Sigmoid colon (tissue), 7 donors: Measurements from ENCODE around the gene CDK19. TPM values are rescaled to one million over a fixed set of nuclear protein-coding genes. Genes with fewer than 3 reads are reported as not detected.

Experiments
- DNase-seq: peaks from one replicate; pipeline ENCODE4 v3.0.0-alpha.2; 2019
- H3K27ac ChIP-seq, 4 donors: fragments of 200-600 bp; sonication (generic); one replicate each; pipeline ENCODE4 v1.5.1; 2016 to 2019; ENCODE audit warnings: mild to moderate bottlenecking in 1 of 4
- H3K27me3 ChIP-seq, 3 donors: fragments of 200-600 bp; sonication (generic); one replicate each; pipeline ENCODE4 v1.5.1; 2019; ENCODE audit warnings: mild to moderate bottlenecking in 1 of 3
- H3K36me3 ChIP-seq, 4 donors: fragments of 200-600 bp; sonication (generic); one replicate each; pipeline ENCODE4 v1.5.1; 2016 to 2019
- H3K4me1 ChIP-seq, 4 donors: fragments of 200-600 bp; sonication (generic); one replicate each; pipeline ENCODE4 v1.5.1; 2017 to 2019
- H3K4me3 ChIP-seq, 4 donors: fragments of 200-600 bp; sonication (generic); one replicate each; pipeline ENCODE4 v1.5.1; 2017 to 2019; ENCODE audit warnings: mild to moderate bottlenecking in 2 of 4, moderate library complexity in 1 of 4
- H3K9me3 ChIP-seq, 4 donors: fragments of 200-600 bp in 3 of 4; sonication (generic) in 3 of 4; one replicate each; pipeline versions ENCODE4 v1.5.1 to v1.6.1; 2013 to 2019
- CTCF ChIP-seq, 4 experiments: fragments of 450-650 bp in 3 of 4; fragments of 200-600 bp in 1 of 4; IDR thresholded peaks; one replicate each; pipeline ENCODE4 v1.5.1; 2016 to 2019; ENCODE audit warnings: antibody characterized with exemption in 4 of 4, mild to moderate bottlenecking in 3 of 4, moderate library complexity in 2 of 4
- EP300 ChIP-seq, 4 donors: sonication (generic); formaldehyde crosslinking; IDR thresholded peaks; one replicate each; pipeline ENCODE4 v1.6.1; 2017; ENCODE audit warnings: antibody characterized with exemption in 4 of 4
- POLR2A ChIP-seq, 2 donors: fragments of 450-650 bp; IDR thresholded peaks; one replicate each; pipeline ENCODE4 v1.6.1; 2016; ENCODE audit warnings: antibody characterized with exemption in 2 of 2, mild to moderate bottlenecking in 2 of 2, moderate library complexity in 2 of 2
- POLR2AphosphoS5 ChIP-seq, 4 donors: sonication (generic); formaldehyde crosslinking; IDR thresholded peaks; one replicate each; pipeline ENCODE4 v1.6.1; 2017; ENCODE audit warnings: antibody characterized with exemption in 4 of 4
- WGBS, 2 donors: extraction: QIAGEN DNeasy Blood & Tissue Kit; methylation state at CpG; one replicate each; pipeline ENCODE4 v1.1.7; 2013; 5-methylcytosine and 5-hydroxymethylcytosine counted together
- intact Hi-C: fragments of 100-400 bp; cut with DNase I; formaldehyde crosslinking; loops from one replicate; pipeline ENCODE4 v1.15.1; 2023
- polyA plus RNA-seq, 3 donors: library from polyadenylated mRNA; stranded (reverse); fragments of 200-250 nt; gene quantifications; one replicate each; pipeline ENCODE4 v1.2.3, GENCODE V29; 2013
- total RNA-seq, 4 donors: library from RNA; depleted of rRNA; stranded (reverse); fragments of >200 nt; gene quantifications; one replicate each; pipeline ENCODE4 v1.1.0, GENCODE V29; 2016
- donor health status: healthy with polysubstance abuse.
- donor health status: Bipolar disorder and iron deficiency.
- donor health status: healthy.

CDK19 gene
- total and polyA plus RNA-seq, 7 donors: 6.7 to 17.8 (median 12.1) TPM

- no peaks in the 10 kb centered on the region for H3K36me3 ChIP-seq
- no peaks in the 10 kb centered on the region for H3K9me3 ChIP-seq
- 74 to 82% methylated on average over 3 of the region's 3 CpGs for WGBS, 2 donors
- H3K27ac ChIP-seq: no peak overlapping the region
- no peak for TF ChIP-seq POLR2A (IDR thresholded peaks at IDR 0.05)
- TF ChIP-seq EP300 (IDR thresholded peaks at IDR 0.05): no peak
- no peak for TF ChIP-seq POLR2AphosphoS5 (IDR thresholded peaks at IDR 0.05)
- no peak for TF ChIP-seq CTCF (IDR thresholded peaks at IDR 0.05)
- no peaks in the 10 kb centered on the region for H3K4me1 ChIP-seq
- H3K4me3 ChIP-seq: no peak overlapping the region
- no peak for DNase-seq
- intact Hi-C loops: no loop called here
- no peaks in the 10 kb centered on the region for H3K27me3 ChIP-seq
Measured at GRCh38 chr6:110574817-110575216, 240.5 kb downstream of the CDK19 start.

DNA sequence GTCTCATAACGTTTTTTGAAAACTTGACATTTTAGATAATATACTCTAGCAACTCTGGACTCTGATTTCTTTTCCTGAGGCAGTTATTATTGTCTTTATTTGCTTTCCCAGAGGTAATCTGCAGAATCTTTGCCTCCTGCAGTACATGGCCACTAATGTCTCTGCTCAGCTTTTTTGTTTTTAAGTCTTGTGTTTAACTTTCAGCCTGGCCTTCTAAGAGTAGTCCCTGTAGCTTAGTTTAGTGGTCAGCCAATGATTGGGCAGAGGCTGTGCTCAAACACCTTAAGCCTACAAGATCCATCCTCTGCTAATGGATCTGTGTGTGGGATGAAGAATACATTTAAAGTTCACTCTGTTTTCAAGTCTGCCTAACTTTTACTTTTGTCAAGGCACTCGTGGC, 241.7 kb downstream of the CDK19 start:
- no peak overlapping the region for H3K4me3 ChIP-seq
- no peaks in the 10 kb centered on the region for H3K36me3 ChIP-seq
- H3K27me3 ChIP-seq: no peaks in the 10 kb centered on the region
- no peaks in the 10 kb centered on the region for H3K4me1 ChIP-seq
- TF ChIP-seq POLR2AphosphoS5 (IDR thresholded peaks at IDR 0.05) (no peak), CTCF (IDR thresholded peaks at IDR 0.05) (no peak), EP300 (IDR thresholded peaks at IDR 0.05) (no peak), POLR2A (IDR thresholded peaks at IDR 0.05) (no peak)
- intact Hi-C loops: no loop called here
- 41 to 68% methylated on average over 2 of the region's 2 CpGs for WGBS, 2 donors
- H3K27ac ChIP-seq: no peak overlapping the region
- H3K9me3 ChIP-seq: no peaks in the 10 kb centered on the region
- no peak for DNase-seq

DNA sequence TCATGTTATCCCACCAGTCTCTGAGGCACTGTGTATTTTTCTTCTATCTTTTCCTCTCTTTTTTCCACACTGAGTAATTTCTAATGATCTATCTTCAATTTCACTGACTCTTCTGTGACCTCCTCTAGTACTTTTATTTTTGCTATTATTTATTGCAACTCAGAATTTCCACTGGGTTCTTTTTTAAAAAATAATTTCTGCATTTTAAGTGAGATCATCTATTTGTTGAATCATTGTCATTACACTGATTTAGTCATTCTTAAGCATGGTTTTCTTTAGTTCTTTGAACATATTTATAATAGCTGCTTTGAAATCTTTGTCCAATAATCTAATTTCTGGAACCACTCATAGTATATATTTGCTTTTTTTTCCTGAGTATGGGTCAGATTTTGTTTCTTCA, 242.1 kb downstream of the CDK19 start:
- Histone ChIP-seq H3K36me3 (no peaks in the 10 kb centered on the region), H3K4me3 (no peak overlapping the region), H3K9me3 (no peaks in the 10 kb centered on the region), H3K27ac (no peak overlapping the region), H3K27me3 (no peaks in the 10 kb centered on the region), H3K4me1 (no peaks in the 10 kb centered on the region)
- DNase-seq: no peak
- intact Hi-C loops: no loop called here
- no peak for TF ChIP-seq CTCF (IDR thresholded peaks at IDR 0.05)
- no peak for TF ChIP-seq POLR2A (IDR thresholded peaks at IDR 0.05)
- TF ChIP-seq EP300 (IDR thresholded peaks at IDR 0.05): no peak
- TF ChIP-seq POLR2AphosphoS5 (IDR thresholded peaks at IDR 0.05): no peak

GRCh38 chr6:110567957-110568696, 247.1 kb downstream of the CDK19 start:
- Histone ChIP-seq H3K36me3 (no peaks in the 10 kb centered on the region), H3K27me3 (no peaks in the 10 kb centered on the region), H3K4me3 (no peak overlapping the region), H3K9me3 (no peaks in the 10 kb centered on the region), H3K27ac (no peak overlapping the region), H3K4me1 (peaks cover 0 to 10% (median 4%) of the 10 kb centered on the region in 4 donors)
- intact Hi-C loops: no loop called here
- 69 to 77% methylated on average over 7 of the region's 7 CpGs for WGBS, 2 donors
- no peak for DNase-seq
- TF ChIP-seq POLR2AphosphoS5 (IDR thresholded peaks at IDR 0.05) (no peak), EP300 (IDR thresholded peaks at IDR 0.05) (no peak), CTCF (IDR thresholded peaks at IDR 0.05) (no peak), POLR2A (IDR thresholded peaks at IDR 0.05) (no peak)
